HL-60/S4 (cell line): ENCODE results near the gene GPSM1.

Experiments used
- in situ Hi-C: fragments of 300-500 bp; cut with MboI; formaldehyde crosslinking; loops from 2 replicates; pipeline ENCODE4 v1.14.3; 2022; ENCODE audit warnings: low sequenced_read_pairs

Gene GPSM1

GRCh38 chr9:136291306-136292025, 35.9 kb upstream of the GPSM1 start:
- in situ Hi-C loops = no loop called here

- in situ Hi-C loops = no loop called here
Observed at GRCh38 chr9:136292026-136292538, 35.3 kb upstream of the GPSM1 start.

DNA sequence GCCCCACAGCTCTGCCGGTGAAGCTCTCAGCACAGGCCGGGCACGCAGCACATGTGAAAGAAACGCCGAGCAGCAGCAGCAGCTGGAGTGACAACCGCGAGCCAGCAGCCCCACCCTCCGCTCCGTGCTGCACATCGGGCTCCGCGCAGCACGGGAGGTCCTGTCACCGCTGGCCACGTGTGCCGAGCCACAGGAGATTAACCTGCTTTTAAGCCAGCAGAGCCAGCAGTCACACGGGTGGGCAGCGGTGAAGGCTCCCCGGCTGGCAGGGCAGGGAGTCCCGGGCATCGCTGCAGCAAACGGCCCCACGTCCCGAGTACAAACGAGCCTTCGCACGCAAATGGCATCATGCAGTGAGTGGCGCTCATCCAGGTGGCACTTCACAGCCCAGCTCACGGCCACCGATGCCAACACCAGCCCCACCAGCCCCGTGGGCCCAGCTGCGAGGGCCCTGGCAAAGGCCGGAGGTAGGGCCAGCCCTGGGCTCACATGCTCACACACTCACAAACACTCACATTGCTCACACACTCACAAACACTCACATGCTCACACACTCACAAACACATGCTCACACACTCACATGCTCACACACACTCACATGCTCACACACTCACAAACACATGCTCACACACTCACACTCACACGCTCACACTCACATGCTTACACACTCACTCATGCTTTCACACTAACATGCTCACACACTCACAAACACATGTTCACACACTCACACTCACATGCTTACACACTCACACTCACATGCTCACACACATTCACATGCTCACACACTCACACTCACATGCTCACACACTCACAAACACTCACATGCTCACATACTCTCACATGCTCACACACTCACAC, 34.5 kb upstream of the GPSM1 start:
- in situ Hi-C loops = no loop called here

DNA sequence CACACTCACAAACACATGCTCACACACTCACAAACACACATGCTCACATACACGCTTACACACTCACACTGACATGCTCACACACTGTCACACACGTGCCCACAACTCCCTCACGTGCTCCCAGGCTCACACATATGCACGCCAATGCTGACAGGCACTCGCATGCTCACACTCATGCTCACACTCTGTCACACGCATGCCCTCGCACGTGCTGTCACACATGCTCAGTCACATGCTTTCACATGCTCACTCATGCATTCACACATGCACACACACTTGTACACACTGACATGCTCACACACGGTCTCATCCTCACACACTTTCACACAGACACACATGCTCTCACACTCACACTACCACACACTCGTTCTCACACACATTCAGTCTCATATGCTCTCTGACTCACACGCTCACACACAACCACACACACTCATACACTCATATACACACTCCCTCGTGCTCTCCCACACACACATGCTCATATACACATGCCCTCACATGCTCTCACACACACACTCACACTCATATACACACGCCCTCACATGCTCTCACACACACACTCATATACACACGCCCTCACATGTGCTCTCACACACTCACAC, 33.8 kb upstream of the GPSM1 start:
- in situ Hi-C loops = no loop called here

DNA sequence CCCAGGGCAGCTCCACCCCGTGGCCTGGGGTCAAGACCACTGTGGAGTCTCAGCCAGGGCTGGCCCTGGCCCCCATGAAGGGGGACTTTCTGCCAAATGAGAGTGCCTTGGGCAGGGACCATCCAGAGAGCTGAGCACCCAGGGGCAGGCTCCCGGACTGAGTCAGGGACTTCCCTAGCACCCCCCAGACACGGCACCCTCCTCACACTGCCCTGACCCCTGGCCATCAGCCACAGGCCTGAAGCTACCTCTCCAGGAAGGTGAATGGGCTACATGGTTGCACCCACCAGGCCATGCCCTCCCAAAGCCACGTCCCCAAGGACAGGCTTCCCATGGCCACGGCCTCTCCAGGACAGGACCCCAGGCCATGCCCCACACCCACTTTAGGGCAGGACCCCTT, 32.9 kb upstream of the GPSM1 start:
- in situ Hi-C loops = no loop called here

DNA sequence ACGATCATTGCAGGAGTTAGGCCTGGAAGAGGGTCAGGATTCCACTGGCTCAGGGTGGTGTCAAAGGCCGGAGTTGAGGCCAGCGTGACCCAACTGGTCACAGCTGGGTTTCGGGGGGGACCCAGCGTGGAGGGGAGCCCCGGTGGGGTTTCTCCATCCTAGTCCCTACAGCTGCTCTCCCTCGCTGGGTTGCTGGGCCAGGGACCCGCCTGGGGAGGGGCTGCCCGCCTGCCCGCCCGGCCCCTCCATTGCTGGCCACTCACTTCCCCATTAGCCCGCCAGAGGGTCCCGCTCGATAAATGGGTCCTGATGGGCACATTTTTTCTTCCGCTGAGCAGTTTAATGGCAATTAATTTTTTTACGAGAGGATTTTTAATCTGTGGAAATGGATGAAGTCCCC, 32.3 kb upstream of the GPSM1 start:
- in situ Hi-C loops = no loop called here

DNA sequence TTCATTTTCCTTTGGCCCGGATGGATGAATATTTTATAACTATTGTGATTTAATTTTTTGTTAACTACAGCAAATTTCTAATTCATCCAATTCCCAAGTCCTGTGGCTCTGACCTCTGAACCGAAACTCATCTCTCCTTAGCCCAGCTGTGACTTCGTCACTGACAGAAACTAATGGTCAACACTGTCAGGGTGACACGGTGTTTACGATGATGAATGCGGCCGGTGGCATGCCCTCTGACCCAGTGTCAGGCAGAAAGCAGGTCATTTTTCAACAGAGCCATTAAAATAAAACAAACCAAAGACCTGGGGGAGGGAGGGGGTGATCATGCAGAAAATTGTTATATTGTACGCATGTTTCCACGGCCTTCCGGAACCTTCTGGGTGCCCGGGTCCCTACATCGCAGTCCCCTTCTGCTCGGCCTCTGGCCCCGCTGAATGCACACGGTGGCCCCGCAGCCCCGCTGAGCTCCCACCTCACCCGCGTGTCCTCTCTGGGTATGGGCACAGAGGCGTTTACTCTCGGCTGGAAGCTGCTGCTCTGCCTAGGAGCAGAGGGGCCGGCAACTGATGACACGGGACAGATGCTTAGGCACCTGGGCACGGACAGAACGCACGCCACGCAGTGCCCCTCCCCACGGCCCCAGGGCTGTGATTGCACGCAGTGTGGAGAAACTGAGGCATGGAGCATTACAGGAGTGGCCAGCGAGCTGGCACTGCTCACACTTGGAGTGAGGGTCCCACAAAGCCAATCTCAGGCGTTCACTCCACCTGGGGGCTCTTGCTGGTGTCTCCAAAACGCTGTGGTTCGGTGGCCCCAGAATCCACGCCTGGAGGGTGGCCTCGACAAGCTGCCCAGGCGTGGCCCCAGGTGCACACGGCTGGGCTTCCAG, 31.6 kb upstream of the GPSM1 start:
- in situ Hi-C loops = no loop called here

DNA sequence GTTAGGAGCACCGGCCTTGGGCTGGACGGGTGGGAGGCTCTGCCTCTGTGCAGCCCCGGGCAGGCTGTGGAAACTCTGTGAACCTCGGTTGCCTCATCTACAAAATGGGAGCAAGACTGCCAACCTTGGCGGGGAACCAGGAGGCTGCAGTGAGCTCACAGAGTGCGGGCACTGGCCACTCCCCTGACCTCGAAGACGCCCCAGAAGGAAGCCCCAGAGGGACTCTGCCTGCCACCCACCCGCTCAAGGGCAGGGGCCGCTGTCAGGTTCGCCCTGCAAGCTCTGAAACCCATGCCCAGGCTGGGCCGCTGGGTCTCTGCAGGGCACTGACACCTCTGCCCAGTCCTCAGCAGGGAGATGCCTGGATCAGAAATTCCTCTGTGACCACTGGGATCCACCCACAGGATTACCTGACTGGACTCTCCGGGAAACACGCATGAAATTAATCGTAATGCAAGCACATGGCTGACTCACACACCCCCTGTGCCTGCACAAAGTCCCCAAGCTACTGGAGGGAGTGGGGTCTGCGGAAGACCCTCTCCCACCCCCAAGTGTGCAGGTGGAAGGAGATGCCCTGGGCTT, 30.8 kb upstream of the GPSM1 start:
- in situ Hi-C loops = no loop called here

DNA sequence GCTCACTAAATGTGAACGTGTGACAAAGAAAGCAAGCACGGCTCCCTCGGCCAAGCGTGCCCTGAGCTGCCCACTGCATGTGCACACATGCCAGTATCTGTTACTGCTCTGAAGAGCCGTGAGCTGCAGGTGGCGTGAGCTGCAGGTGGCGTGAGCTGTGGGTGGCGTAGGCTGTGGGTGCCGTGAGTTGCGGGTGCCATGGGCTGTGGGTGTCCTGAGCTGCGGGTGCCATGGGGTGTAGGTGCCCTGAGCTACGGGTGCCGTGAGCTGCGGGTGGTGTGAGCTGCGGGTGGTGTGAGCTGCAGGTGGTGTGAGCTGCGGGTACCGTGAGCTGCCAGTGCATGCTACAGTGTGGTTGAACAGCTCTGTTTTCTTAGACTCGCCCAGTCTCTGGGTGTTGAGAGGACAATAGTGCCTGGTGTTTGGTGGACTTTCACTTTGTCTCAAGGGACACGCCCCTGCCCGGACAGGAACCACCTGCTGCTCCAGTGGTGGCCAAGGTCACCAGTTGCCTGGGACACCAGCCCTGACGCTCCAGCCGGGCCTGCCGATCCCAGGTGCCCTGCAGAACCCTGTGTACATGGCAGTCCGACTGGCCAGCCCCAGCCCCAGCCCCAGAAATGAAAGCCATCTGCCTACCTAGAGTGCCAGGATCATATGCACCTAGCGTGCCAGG, 30.2 kb upstream of the GPSM1 start:
- in situ Hi-C loops = no loop called here

DNA sequence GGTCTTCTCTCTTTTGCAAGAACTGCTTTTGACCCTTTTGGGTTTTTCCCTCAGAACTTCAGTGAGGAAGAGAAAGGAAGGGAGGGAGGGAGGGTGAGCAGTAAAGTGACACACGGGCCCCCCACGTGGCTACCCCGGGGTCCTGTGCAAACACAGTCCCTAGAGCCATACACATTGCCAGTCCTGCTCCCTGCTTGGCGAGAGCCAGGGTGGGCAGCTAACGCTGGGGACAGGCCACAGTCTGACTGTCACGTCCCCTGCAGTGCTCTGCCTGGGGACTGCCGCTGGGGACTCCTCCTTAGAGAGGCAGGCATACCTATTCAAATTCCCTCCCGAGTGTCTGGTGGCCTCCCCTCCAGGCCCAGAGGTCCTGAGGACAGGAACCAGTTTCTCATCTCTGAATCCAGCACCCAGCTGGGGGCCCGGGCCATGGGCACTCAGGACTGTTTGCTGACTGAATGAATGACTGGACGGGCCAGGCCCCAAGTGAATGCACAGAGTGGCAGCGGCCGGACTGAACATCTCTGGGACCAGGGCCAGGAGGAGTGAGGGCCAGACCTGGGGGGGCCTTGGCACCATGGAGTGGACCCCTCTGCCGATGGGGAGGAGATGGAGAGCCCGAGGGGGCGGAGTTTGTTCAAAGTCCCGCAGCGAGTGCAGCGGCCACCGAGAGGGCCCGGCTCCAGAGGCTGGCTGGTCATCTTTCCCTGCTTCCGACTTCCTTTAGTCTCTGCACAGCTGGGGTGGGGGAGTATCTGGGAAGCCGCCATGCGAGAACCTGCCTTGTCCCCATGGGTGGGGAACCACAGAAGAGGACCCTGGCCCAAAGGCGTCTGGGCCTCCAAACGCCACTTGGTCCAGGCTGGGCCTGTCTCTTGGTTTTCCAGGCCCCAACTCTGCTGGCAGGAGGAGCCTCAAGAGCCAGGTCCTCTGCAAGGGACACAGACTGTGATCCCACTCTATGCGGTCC, 29.3 kb upstream of the GPSM1 start:
- in situ Hi-C loops = no loop called here

DNA sequence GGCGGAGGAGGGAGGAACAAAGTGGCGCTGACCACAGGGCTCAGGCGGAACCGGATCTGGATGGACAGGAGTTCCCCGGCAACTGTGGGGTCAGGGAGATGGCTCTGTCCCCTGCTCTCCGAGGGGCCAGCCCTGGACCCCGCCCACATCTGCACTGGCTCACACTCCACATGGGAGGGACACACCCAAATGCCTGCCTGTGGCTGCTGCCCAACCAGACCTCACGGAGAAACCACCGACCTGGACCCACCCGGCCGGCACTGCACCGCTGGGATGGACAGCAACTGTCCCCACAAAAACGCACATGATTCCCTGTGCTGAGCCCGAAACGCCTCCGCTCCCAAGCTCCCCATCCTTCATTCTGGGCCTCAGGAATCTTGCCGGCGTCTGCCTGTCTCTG, 28.2 kb upstream of the GPSM1 start:
- in situ Hi-C loops = no loop called here

DNA sequence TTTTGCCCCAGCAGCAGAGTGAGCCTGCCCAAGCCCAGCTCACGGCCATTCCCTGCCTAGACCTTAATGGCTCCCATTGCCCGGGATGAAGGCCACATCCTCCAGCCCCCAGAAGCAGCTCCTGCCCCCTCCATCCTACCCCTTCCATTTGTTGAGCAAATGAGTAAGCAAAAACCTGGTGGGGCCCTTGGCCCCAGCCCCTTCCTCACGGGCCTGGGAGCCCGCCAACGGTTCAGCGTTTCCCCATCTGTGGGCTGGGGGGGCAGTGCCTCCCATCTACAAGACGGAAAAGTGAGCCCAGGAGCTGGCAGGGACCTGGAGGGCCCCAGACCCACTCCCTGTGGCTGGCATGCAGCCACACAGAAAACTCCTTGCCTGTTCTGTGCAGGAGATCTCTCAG, 27.8 kb upstream of the GPSM1 start:
- in situ Hi-C loops = no loop called here

DNA sequence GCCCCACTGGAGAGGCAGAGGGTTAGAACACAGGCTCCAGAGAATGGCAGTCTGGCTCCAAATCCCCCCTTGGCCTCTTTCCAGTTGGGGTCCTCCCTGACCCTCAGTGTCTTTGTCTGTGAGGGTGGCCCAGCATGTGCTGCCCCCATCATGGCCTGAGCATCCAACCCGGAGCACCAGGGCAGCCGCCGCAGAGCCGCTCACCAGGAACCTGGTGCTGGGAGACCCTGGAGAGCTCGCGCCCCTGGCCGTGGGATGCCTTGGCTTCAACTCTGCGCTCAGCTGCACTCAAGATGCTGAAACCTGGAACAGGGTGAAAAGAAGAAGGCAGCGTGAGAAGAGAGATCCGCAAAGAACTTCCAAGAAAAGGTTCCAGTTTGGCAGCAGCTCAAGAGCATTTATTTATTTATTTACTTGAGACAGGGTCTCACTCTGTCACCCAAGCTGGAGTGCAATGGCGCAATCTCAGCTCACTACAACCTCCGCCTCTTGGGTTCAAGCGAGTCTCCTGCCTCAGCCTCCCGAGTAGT, 27.3 kb upstream of the GPSM1 start:
- in situ Hi-C loops = no loop called here

- in situ Hi-C loops = no loop called here
Observed at GRCh38 chr9:136300866-136301265, 26.5 kb upstream of the GPSM1 start.

DNA sequence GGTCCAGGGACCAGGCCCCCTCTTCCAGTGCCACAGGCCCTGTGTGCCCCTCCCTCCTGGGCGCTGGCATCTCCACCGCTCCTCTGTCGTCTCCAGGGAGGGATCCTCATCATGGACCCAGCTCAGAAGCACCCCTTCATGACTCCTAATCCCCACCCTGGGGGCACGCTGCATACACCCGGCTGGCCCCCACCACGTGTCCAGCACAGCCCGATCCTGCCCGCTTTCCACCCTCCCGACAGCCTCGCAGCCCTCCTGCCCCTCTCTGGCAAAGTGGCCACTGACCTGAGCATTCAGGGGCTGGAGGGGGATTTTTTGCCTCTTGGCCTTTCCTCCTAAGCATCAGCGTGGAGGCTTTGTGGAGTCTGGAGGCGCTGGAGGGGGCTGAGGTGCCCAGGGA, 24.8 kb upstream of the GPSM1 start:
- in situ Hi-C loops = no loop called here

GRCh38 chr9:136303066-136303824, 24.1 kb upstream of the GPSM1 start:
- in situ Hi-C loops = no loop called here

DNA sequence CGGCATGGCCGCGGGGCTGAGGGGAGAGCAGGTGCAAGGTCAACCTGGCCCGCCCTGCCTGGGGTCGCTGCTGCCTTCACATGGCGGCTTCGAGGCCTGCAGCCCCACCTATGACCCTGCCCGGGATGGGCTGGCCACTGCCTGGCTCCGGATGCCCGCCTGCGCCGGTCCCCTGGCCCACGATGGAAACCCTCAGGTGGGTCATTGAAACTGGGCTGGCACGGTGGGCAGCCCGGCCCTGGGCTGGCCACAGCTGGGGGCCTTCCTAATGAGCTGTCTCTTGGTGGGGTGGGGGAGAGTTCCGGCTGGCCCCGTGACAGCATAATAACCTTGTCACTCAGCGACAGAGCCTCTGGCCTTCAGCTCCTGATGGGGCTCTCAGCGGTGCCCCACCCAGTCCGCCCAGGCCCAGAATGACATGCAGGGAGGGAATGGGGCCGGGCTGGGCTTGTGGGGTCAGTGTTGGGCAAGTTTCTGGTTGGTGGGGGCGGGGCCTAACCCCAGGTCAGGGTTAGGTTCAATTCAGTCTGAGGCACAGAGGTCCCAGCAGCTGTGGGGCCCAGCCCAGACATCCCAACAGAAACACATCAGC, 23.4 kb upstream of the GPSM1 start, which contains the start of gene CCDC187:
Gene CCDC187 (minus strand): TSS at position 270 of the 592 bp plus-strand sequence. CDS start 264 bp downstream, at position 6.
- in situ Hi-C loops = no loop called here
